GM21529 (cell line): ENCODE results near the gene CLEC3A.
"Not testable (repeated sequence)": the region's sequence is repeated elsewhere in the genome, so short reads cannot be mapped to it uniquely, and the experiment has no call there.

Experiments
- ATAC-seq: cut with Tn5 transposase; IDR thresholded peaks from one replicate; pipeline ENCODE4 v1.9.1; 2021; ENCODE audit not compliant: unreplicated experiment

The CLEC3A gene

GRCh38 chr16:78028018-78028417, 5.7 kb downstream of the CLEC3A start:
- ATAC-seq: no peak

GRCh38 chr16:78034530-78034929, 12.2 kb downstream of the CLEC3A start:
- no peak for ATAC-seq

- ATAC-seq: no peak
These were observed 12.7 kb downstream of the CLEC3A start for GRCh38 chr16:78035012-78035411.

- no peak for ATAC-seq
These were observed 18.0 kb downstream of the CLEC3A start for GRCh38 chr16:78040396-78040795.

GRCh38 chr16:78045865-78046581, 23.7 kb downstream of the CLEC3A start:
- ATAC-seq: no peak

- ATAC-seq: no peak
These were observed 26.0 kb downstream of the CLEC3A start for GRCh38 chr16:78048319-78048718.

- ATAC-seq: no peak
These were observed 28.5 kb downstream of the CLEC3A start for GRCh38 chr16:78050734-78051400.

GRCh38 chr16:78057803-78058564, 35.6 kb downstream of the CLEC3A start:
- ATAC-seq: no peak

- not testable (repeated sequence) for ATAC-seq
These were observed 37.5 kb downstream of the CLEC3A start for GRCh38 chr16:78059806-78060205.

- no peak for ATAC-seq
These were observed 37.9 kb downstream of the CLEC3A start for GRCh38 chr16:78060295-78060694.

GRCh38 chr16:78060809-78061208, 38.5 kb downstream of the CLEC3A start:
- ATAC-seq: no peak

GRCh38 chr16:78065319-78065718, 43.0 kb downstream of the CLEC3A start:
- ATAC-seq: no peak

- ATAC-seq: no peak
These were observed 47.6 kb downstream of the CLEC3A start for GRCh38 chr16:78069913-78070312.

- no peak for ATAC-seq
These were observed 49.9 kb downstream of the CLEC3A start for GRCh38 chr16:78072275-78072674.

GRCh38 chr16:78075800-78076199, 53.5 kb downstream of the CLEC3A start:
- no peak for ATAC-seq

GRCh38 chr16:78081341-78081740, 59.0 kb downstream of the CLEC3A start:
- ATAC-seq: no peak
